ENCODE data around the gene ADAMTSL1.

The ADAMTSL1 gene

DNA sequence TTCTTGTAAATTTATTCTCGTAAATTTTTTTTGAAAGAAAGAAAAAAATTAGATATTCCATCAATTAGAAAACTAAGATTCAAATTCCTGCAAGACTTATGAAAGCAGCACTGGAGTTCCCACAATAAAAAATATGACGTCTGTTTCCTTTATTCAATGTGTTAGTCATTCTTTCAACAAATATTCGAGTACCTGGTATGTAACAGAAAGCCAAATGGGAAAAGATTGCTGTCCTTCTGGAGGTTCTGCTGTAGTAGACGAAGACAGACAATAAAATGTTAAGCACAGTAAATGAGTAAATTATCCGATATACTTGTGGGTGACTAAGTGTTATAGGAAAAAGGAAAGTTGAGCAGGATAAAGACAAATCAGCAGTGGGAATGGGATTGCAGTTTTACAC lies 92.2 kb downstream of the ADAMTSL1 start:
- no peak for DNase-seq

DNA sequence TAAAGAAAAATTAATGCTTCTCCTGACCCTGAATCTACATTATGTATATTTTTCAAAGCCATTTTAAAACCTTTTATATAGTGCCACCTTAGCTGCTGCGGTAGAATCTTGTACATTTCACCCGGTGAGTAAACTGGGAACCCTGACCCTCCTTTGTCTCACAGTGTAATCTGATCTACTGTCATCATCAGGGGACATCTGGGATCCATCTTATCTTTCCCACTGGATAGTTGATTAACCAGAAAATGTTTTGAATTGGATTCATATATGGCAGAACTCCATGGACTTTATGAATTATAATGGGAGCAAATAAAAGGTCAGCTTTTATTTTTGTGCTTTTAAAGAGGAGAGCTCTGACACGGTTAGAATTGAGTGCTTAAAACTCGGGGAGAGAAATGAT lies 95.0 kb downstream of the ADAMTSL1 start:
- DNase-seq: no peak

GRCh38 chr9:18569941-18570630 lies 96.1 kb downstream of the ADAMTSL1 start:
- DNase-seq: no peak

GRCh38 chr9:18573021-18573556 lies 99.1 kb downstream of the ADAMTSL1 start:
- no peak for DNase-seq

DNA sequence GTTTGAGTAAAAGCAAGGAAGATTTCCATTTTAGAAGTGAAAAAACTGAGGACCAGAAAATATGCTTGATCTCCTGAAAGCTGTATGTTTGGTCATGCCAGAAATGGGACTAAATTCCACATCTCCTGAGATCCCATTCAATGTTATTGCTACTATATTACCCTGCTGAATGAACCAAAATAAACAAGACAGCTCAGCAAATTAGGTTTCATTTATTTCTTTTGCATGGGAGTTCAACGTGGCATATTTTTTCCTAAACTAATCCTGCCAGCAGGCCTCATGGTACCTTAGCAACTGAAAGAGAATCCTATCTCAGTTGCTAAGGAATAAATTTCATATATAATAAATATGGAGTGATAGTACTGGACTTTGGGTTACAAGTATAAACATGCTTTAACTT lies 101.7 kb downstream of the ADAMTSL1 start:
- DNase-seq: no peak

GRCh38 chr9:18579536-18579935 lies 105.6 kb downstream of the ADAMTSL1 start:
- no peak for DNase-seq

DNA sequence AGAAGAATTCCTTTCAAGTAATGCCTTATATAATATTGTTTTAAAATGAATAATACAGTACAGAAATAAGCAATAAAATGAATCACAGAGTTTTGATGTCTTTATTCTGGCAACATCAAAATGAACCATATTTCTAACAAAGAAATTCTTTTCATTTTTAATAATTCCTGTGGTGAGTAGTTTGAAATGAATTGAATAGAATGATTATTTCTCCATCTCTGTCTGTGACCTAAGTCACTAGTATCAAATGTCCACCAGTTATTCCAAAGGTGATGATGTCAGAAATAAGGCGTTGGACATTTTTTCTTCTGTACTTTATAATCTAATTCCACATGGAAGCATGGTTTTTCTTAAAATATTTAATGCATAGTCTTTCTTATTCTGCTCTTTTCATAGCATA lies 106.2 kb downstream of the ADAMTSL1 start:
- DNase-seq: no peak

DNA sequence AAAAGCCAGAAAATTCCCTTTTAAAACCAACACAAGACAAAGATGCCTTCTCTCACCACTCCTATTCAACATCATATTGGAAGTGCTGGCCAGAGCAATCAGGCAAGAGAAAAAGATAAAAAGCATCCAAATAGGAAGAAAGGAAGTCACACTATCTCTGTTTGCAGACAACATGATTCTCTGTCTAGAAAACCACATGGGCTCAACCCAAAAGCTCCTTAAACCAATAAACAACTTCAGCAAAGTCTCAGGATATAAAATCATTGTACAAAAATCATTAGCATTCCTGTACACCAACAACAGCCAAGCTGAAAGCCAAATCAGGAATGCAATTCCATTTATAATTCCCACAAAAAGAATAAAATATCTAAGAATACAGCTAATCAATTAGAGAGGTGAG lies 112.0 kb downstream of the ADAMTSL1 start:
- no peak for DNase-seq

- DNase-seq: no peak
Observed at GRCh38 chr9:18588002-18588401, 114.0 kb downstream of the ADAMTSL1 start.

DNA sequence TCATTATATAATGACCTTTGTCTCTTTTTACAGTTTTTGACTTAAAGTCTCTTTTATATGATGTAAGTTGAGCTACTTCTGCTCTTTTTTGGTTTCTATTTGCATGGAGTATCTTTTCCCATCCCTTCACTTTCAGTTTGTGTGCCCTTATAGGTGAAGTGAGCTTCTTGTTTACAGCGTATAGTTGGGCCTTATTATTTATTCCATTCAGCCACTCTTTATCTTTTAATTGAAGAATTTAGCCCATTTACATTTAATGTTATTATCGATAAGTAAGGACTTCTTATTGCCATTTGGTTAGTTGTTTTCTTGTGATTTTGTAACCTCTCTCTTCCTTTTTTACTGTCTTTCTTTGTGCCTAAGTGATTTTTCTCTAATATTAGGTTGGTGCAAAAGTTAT lies 117.3 kb downstream of the ADAMTSL1 start:
- no peak for DNase-seq

DNA sequence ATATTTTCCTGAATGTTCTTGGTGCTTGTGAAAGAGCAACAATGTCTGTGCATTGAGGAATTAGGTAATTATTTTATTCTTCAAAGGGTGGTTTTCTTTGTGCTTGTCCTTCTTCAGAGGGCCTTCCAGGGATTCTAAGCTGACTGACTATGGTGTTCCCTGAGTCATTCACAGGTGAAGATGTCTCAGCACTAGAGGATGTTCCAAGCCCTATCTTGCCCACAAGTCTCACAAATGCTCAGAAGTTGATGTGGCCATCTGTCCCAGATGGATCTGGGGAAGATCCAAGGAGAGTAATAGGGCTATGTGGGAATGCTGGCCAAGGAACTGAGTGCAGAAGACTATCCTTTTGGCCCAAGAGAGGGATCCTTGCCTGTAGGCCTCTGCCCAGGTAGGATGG lies 120.9 kb downstream of the ADAMTSL1 start:
- no peak for DNase-seq

- DNase-seq: no peak
Observed at GRCh38 chr9:18595597-18595996, 121.6 kb downstream of the ADAMTSL1 start.

DNA sequence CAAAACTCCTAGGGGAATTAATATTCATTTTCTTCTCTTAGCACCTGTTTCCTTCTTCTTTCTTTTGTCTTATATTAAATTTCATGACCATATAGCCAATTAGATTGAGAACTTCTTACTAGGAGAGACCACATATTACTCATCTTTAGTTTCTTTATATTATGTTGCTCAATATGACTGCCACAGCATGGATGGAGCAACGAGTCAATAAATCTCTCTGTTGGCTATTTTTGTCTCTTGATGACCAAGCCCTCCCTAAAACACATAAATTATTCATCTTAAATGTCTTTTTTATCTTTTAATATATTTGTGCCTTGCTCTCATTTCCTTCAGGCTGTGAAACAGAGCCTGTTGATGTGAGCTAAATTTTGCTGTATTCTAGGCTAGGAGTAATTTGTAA lies 123.0 kb downstream of the ADAMTSL1 start:
- DNase-seq: no peak

DNA sequence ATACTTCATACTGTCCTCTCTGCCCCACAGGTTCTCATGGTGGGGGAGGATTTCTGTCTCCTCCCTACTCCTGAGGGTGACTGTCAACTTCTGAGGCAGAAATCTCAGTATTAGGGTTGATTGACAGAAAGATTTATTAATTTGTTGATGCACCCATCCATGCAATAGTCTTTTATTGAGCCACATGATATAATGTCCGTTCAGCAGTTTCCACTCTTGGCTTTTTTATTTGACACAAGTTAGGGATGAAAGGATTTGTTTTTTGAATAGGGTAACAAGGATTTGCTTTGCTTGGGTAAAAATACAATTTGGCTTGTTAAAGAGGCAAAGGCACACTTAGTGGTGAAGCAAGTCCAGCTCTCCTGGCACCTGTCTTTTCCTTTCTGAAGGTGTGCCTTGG lies 125.0 kb downstream of the ADAMTSL1 start:
- no peak for DNase-seq

GRCh38 chr9:18601026-18601425 lies 127.1 kb downstream of the ADAMTSL1 start:
- no peak for DNase-seq

- DNase-seq: no peak
Observed at GRCh38 chr9:18601956-18602355, 128.0 kb downstream of the ADAMTSL1 start.

- no peak for DNase-seq
Observed at GRCh38 chr9:18604767-18605730, 131.1 kb downstream of the ADAMTSL1 start.

DNA sequence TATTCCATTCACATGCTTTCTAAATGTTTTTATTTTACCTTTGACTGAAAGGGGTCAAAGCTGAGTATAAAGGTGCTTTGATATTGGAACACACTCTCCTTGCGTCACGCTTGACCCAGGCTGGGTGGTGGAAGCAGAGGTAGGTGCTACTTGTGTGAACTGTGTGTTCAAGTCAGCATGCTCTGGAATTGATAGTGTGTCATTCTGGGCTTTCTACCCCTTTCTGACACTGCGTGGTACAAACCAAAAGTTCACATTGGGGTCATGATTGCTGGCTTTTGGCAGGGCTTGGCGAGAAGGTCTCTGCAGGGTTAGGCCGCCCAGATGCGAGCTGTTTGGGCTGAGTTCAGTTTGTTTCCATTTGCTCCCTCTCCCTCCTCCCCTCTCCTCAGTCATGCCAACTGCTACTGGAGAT lies 131.8 kb downstream of the ADAMTSL1 start:
- no peak for DNase-seq

DNA sequence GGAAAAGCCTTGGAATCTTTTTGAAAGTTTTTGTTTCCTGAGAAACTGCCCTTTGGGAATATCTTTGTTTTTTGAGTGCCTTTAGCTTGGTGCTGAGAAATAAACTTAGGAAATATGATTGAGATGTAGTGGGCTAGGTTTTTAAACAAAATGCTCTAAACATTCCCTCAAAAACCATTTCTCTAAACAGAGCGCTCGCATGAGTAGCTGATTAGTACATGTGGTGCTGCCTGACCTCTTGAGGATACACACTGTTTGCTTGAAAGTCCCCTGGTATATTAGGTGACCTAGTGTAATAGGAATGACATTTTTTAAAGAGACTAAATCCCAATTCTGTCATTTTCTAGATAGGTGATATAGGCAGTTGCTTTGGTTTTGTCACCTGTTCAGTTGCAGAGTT lies 132.3 kb downstream of the ADAMTSL1 start:
- no peak for DNase-seq

DNA sequence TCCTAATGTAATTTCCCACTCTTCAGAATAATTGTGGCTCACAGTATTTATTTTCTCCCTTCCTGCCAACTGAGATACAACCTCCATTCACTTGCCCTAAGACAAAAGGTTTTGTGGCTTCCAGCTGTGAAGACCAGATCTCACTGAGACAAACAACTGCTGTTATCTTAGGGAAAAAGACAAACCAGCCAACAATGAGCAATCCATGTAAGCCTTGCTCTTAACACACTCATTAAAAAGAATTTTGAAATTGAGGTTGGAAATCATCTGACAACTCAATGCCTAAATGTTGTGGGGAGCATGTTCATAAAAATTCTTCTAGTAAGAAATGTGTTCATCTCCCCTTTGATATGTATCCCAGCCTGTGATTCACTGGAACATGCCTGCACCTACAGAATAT lies 132.9 kb downstream of the ADAMTSL1 start:
- DNase-seq: no peak

DNA sequence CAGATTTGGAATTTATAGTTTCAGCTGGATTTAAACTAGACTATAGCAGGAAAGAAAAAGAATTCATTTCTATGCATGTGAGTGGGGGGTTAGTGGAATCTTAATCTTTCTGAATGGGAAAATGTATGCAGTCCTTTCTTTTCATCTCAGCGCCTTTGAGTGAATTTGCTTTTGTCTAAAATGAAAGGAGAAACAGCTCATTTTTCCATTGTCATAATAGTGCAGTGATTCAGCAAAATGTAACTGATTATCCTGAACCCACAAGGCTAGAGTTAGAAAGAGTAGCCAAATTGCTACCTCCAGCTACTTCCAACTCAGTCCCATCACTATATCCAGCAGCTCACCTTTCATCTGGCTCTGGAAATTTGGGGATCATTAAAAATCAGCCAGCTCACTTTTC lies 134.4 kb downstream of the ADAMTSL1 start:
- DNase-seq: no peak

DNA sequence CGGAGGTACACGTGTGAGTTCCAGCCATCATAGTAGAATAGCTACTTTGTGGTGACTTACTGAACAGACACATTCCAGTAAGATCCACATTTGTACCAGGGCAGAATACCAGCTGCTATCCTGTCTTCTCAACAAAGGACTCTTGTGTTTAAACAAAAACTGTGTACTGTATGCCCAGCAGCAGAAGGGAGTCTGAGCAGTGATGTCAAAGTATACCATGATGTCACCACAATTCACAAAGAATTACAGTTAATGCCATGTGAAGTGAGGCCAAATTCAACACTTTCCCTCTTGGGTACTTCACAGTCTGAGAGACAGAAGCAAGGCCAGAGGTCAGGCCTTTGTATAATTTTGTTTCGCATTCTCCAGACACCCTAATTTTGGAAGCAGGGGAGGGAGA lies 137.0 kb downstream of the ADAMTSL1 start:
- no peak for DNase-seq

GRCh38 chr9:18611971-18612370 lies 138.0 kb downstream of the ADAMTSL1 start:
- no peak for DNase-seq

GRCh38 chr9:18614116-18614515 lies 140.2 kb downstream of the ADAMTSL1 start:
- DNase-seq: no peak
